ENCODE data around the gene APC.

Gene APC

GRCh38 chr5:112865128-112865527, 127.4 kb downstream of the APC start:
- H3K9me3 ChIP-seq: no peaks in the 10 kb centered on the region
- peaks cover 33 to 58% (median 42%) of the 10 kb centered on the region in 3 donors for H3K36me3 ChIP-seq
- H3K27me3 ChIP-seq: no peaks in the 10 kb centered on the region
- no peak for TF ChIP-seq CTCF (IDR thresholded peaks at IDR 0.05)
- no peak overlapping the region for H3K27ac ChIP-seq
- no peak overlapping the region for H3K4me3 ChIP-seq
- intact Hi-C loops (cut with DNase I; ENCODE audit: low total_unique reads): no loop called here
- no peak for DNase-seq
- peaks cover 0 to 32% (median 22%) of the 10 kb centered on the region in 4 donors for H3K4me1 ChIP-seq

- DNase-seq: no peak
- Histone ChIP-seq H3K27ac (no peak overlapping the region), H3K27me3 (no peaks in the 10 kb centered on the region), H3K36me3 (peaks cover 36 to 67% (median 49%) of the 10 kb centered on the region in 3 donors), H3K9me3 (no peaks in the 10 kb centered on the region), H3K4me1 (peaks cover 0 to 28% (median 19%) of the 10 kb centered on the region in 4 donors), H3K4me3 (no peak overlapping the region)
- intact Hi-C loops (cut with DNase I; ENCODE audit: low total_unique reads): no loop called here
- TF ChIP-seq CTCF (IDR thresholded peaks at IDR 0.05): no peak
Observed at GRCh38 chr5:112866739-112867138, 129.1 kb downstream of the APC start.

GRCh38 chr5:112867411-112867810, 129.7 kb downstream of the APC start:
- no peaks in the 10 kb centered on the region for H3K27me3 ChIP-seq
- H3K9me3 ChIP-seq: no peaks in the 10 kb centered on the region
- H3K4me1 ChIP-seq: peaks cover 0 to 21% (median 13%) of the 10 kb centered on the region in 4 donors
- TF ChIP-seq CTCF (IDR thresholded peaks at IDR 0.05): no peak
- intact Hi-C loops (cut with DNase I; ENCODE audit: low total_unique reads): no loop called here
- peaks cover 36 to 67% (median 49%) of the 10 kb centered on the region in 3 donors for H3K36me3 ChIP-seq
- no peak for DNase-seq
- no peak overlapping the region for H3K27ac ChIP-seq
- H3K4me3 ChIP-seq: no peak overlapping the region

DNA sequence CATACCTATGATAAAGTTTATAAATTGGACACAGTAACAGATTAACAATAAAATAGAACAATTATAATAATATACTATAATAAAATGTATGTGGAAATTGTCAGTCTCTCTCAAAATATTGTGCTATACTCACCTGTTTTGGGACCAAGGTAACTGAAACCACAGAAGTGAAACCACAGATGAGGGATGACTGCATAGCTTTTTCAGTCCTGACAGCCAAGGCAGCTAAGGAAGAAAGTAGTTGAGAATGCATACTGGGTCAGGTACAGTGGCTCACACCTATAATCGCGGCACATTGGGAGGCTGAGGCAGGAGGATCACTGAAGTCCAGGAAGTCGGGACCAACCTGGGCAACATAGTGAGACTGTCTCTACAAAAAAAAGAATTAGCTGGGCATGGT, 132.3 kb downstream of the APC start:
- TF ChIP-seq CTCF (IDR thresholded peaks at IDR 0.05): no peak
- no peaks in the 10 kb centered on the region for H3K9me3 ChIP-seq
- intact Hi-C loops (cut with DNase I; ENCODE audit: low total_unique reads): no loop called here

GRCh38 chr5:112870966-112871365, 133.3 kb downstream of the APC start:
- Histone ChIP-seq H3K27ac (no peak overlapping the region), H3K36me3 (peaks cover 20 to 54% (median 39%) of the 10 kb centered on the region in 3 donors), H3K4me3 (no peak overlapping the region), H3K4me1 (no peaks in the 10 kb centered on the region), H3K27me3 (no peaks in the 10 kb centered on the region), H3K9me3 (no peaks in the 10 kb centered on the region)
- no peak for DNase-seq
- no peak for TF ChIP-seq CTCF (IDR thresholded peaks at IDR 0.05)
- intact Hi-C loops (cut with DNase I; ENCODE audit: low total_unique reads): no loop called here

More for the DNA sequence above, 132.3 kb downstream of the APC start:
- no peaks in the 10 kb centered on the region for H3K4me1 ChIP-seq
- no peak for DNase-seq
- H3K36me3 ChIP-seq: peaks cover 29 to 58% (median 46%) of the 10 kb centered on the region in 3 donors
- H3K4me3 ChIP-seq: no peak overlapping the region
- H3K27me3 ChIP-seq: no peaks in the 10 kb centered on the region
- H3K27ac ChIP-seq: no peak overlapping the region

DNA sequence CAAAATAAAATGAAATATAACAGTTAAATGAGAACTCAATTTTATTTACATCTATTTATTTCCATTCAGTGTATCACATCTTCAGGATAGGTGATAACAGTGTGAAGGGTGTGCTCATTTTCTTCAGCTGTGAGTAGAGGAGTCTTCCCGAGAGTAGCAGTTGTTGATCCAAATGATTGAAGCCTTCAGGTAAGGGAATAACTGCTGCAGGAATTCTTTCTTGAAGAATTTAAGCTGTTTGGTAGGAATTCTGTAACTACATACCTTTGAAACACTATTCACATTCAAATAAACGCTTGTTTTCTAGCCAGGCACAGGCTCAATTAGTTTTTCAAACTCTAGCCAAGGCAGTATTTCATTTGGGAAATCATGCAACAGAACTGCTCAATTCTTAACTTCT, 138.7 kb downstream of the APC start:
- intact Hi-C loops (cut with DNase I; ENCODE audit: low total_unique reads): no loop called here
- H3K27me3 ChIP-seq: no peaks in the 10 kb centered on the region
- peaks cover 22 to 44% (median 24%) of the 10 kb centered on the region in 3 donors for H3K36me3 ChIP-seq

More for the DNA sequence above, 138.7 kb downstream of the APC start:
- TF ChIP-seq CTCF (IDR thresholded peaks at IDR 0.05): no peak
- no peak overlapping the region for H3K27ac ChIP-seq
- H3K4me1 ChIP-seq: no peaks in the 10 kb centered on the region
- no peak for DNase-seq
- no peak overlapping the region for H3K4me3 ChIP-seq
- H3K9me3 ChIP-seq: no peaks in the 10 kb centered on the region

All from tibial artery (tissue), 4 donors.